GM12878 (cell line): ENCODE data around the gene CHDH. TPM values are rescaled to one million over a fixed set of nuclear protein-coding genes. Genes with fewer than 3 reads are reported as not detected.

Experiments
- ATAC-seq: fragments of 200-7000 bp; cut with Tn5 transposase; 3 replicates; pipeline ENCODE4 v1.9.1; 2020; ENCODE audit warnings: mild to moderate bottlenecking, moderate library complexity
- BruUV-seq: library from RNA; stranded (reverse); fragments of 400-500 nt; replicated peaks from 2 replicates; lab custom pipeline; 2021; lab: Mats Ljungman, UMichigan
- CTCF ChIA-PET: fragments of 300-600 bp; sonication (Branson Sonifier 250); formaldehyde crosslinking; extraction: SDS; loops from one replicate; lab custom pipeline; 2021; ENCODE audit warnings: inconsistent platforms; lab: Yijun Ruan, JAX
- POLR2A ChIA-PET: fragments of 350-600 bp; formaldehyde crosslinking; extraction: SDS; loops from one replicate; lab custom pipeline; 2021; ENCODE audit warnings: inconsistent platforms; lab: Charles Lee
- RAD21 ChIA-PET: fragments of 300-600 bp; sonication (Branson Sonifier 250); formaldehyde crosslinking; loops from one replicate; lab custom pipeline; 2023; ENCODE audit warnings: antibody characterized with exemption; ENCODE audit not compliant: unreplicated experiment; lab: Charles Lee
- SMC1A ChIA-PET: fragments of 300-600 bp; sonication (Branson Sonifier 250); formaldehyde crosslinking; loops from one replicate; lab custom pipeline; 2023; ENCODE audit not compliant: unreplicated experiment, uncharacterized antibody; lab: Charles Lee
- DNase-seq: peaks from one replicate; pipeline ENCODE4 v3.0.0-alpha.2; 2011; ENCODE audit warnings: low read depth, low spot score
- FAIRE-seq: peaks from 3 replicates; lab custom pipeline; 2011; peaks lifted over from hg19 to GRCh38; lab: Jason Lieb, UNC
- H2AFZ ChIP-seq: 2 replicates; pipeline ENCODE4 v1.6.0; 2011; ENCODE audit warnings: low read depth, low read length, control low read depth; ENCODE audit not compliant: control insufficient read depth
- H3K27ac ChIP-seq: 2 replicates; pipeline ENCODE4 v1.5.1; 2011; ENCODE audit warnings: control low read depth; ENCODE audit not compliant: control insufficient read depth, insufficient read depth
- H3K27me3 ChIP-seq, 2 experiments: replicated peaks in 1 of 2; 2 replicates each; pipeline versions ENCODE4 v1.6.0 to v1.6.1; 2011; ENCODE audit warnings: low read length in 1 of 2; ENCODE audit not compliant: control insufficient read depth in 2 of 2, insufficient read depth in 2 of 2
- H3K36me3 ChIP-seq, 2 experiments: 2 replicates each; pipeline ENCODE4 v1.5.1; 2011; ENCODE audit warnings: low read length in 1 of 2; ENCODE audit not compliant: control insufficient read depth in 2 of 2, insufficient read depth in 2 of 2
- H3K4me1 ChIP-seq: 2 replicates; pipeline ENCODE4 v1.6.1; 2011; ENCODE audit warnings: mild to moderate bottlenecking, low read length, moderate library complexity, mixed read lengths; ENCODE audit not compliant: control insufficient read depth, insufficient read depth
- H3K4me2 ChIP-seq: 2 replicates; pipeline ENCODE4 v1.6.0; 2011; ENCODE audit warnings: control low read depth; ENCODE audit not compliant: control insufficient read depth, insufficient read depth
- H3K4me3 ChIP-seq: fragments of 200-600 bp; sonication (generic); 2 replicates; pipeline ENCODE4 v1.5.1; 2016
- H3K79me2 ChIP-seq: 2 replicates; pipeline ENCODE4 v1.6.0; 2011; ENCODE audit warnings: low read length; ENCODE audit not compliant: control insufficient read depth, insufficient read depth
- H3K9ac ChIP-seq: 2 replicates; pipeline ENCODE4 v1.8.0; 2011; ENCODE audit warnings: low read length, control low read depth, mixed read lengths; ENCODE audit not compliant: control insufficient read depth, insufficient read depth
- H3K9me3 ChIP-seq: replicated peaks from 3 replicates; pipeline ENCODE4 v1.5.1; 2011; ENCODE audit warnings: mild to moderate bottlenecking, low read length; ENCODE audit not compliant: control insufficient read depth, insufficient read depth
- H4K20me1 ChIP-seq: 2 replicates; pipeline ENCODE4 v1.6.0; 2011; ENCODE audit not compliant: control insufficient read depth, insufficient read depth
- BACH1 ChIP-seq: fragments of 450-650 bp; IDR thresholded peaks from 2 replicates; pipeline ENCODE4 v1.6.1; 2017; ENCODE audit warnings: mild to moderate bottlenecking, borderline replicate concordance
- BMI1 ChIP-seq: fragments of 450-650 bp; IDR thresholded peaks from 2 replicates; pipeline ENCODE4 v1.6.1; 2016; ENCODE audit warnings: mild to moderate bottlenecking, moderate library complexity, borderline replicate concordance
- CEBPB ChIP-seq, 2 experiments: fragments of 150-350 bp in 1 of 2; IDR thresholded peaks; 2 replicates each; pipeline ENCODE4 v1.6.1; 2012 to 2014; ENCODE audit warnings: low read depth in 2 of 2, low read length in 2 of 2, borderline replicate concordance in 1 of 2, inconsistent platforms in 1 of 2
- CREM ChIP-seq: IDR thresholded peaks from 2 replicates; pipeline ENCODE4 v1.6.1; 2014; ENCODE audit warnings: antibody characterized with exemption, low read depth
- GATAD2B ChIP-seq: fragments of 450-650 bp; conservative IDR thresholded peaks from 2 replicates; pipeline ENCODE4 v1.6.1; 2017; ENCODE audit warnings: low read depth, mild to moderate bottlenecking, moderate library complexity
- NBN ChIP-seq: fragments of 450-650 bp; IDR thresholded peaks from 2 replicates; pipeline ENCODE4 v1.6.1; 2016
- NFYB ChIP-seq: IDR thresholded peaks from 2 replicates; pipeline ENCODE4 v1.6.1; 2011; ENCODE audit warnings: low read depth, mild to moderate bottlenecking, low read length, improper control_type of control experiment, moderate library complexity; ENCODE audit not compliant: insufficient read depth
- RUNX3 ChIP-seq: IDR thresholded peaks from 2 replicates; pipeline ENCODE4 v1.6.1; 2012; ENCODE audit warnings: low read length, inconsistent platforms
- TBL1XR1 ChIP-seq: IDR thresholded peaks from 2 replicates; pipeline ENCODE4 v1.6.1; 2012; ENCODE audit warnings: low read depth, low read length, improper control_type of control experiment
- TCF7 ChIP-seq: IDR thresholded peaks from 2 replicates; pipeline ENCODE4 v1.6.1; 2014; ENCODE audit warnings: antibody characterized with exemption, borderline replicate concordance
- ZZZ3 ChIP-seq: IDR thresholded peaks from 2 replicates; pipeline ENCODE4 v1.6.1; 2011; ENCODE audit warnings: low read depth; ENCODE audit not compliant: control insufficient read depth, insufficient read length
- WGBS: methylation state at CpG from one replicate; pipeline ENCODE4 v1.1.6; 2016; ENCODE audit warnings: low lambda C conversion rate; ENCODE audit not compliant: insufficient replicate concordance, insufficient coverage; ENCODE audit errors: missing lambda C conversion rate; 5-methylcytosine and 5-hydroxymethylcytosine counted together
- in situ Hi-C: fragments of 300-500 bp; cut with MboI; formaldehyde crosslinking; loops from 9 replicates; pipeline ENCODE4 v1.14.3; 2018; ENCODE audit warnings: mixed read lengths
- intact Hi-C: fragments of 100-400 bp; cut with micrococcal nuclease; formaldehyde crosslinking; loops from one replicate; pipeline ENCODE4 v1.14.2; 2022; ENCODE audit not compliant: unreplicated experiment
- polyA plus RNA-seq, 11 experiments: library from polyadenylated mRNA; depleted of rRNA in 4 of 11; unstranded in 6 of 11; stranded (reverse) in 5 of 11; fragments of >200 nt; fragmentation: Nextera tagmentation in 4 of 11; fragmentation: Illumina TruSeq in 1 of 11; extraction: Ambion mirVana in 4 of 11; extraction: Trizol in 1 of 11; gene quantifications; 1 replicate in 1 of 11; 2 replicates in 10 of 11; pipeline versions ENCODE4 v1.2.1 to v1.2.3, GENCODE V29; 2011 to 2016; ENCODE audit warnings: inconsistent platforms in 2 of 11, missing spikeins in 2 of 11, low read depth in 1 of 11
- total RNA-seq, 4 experiments: library from RNA; depleted of rRNA in 3 of 4; stranded (reverse); fragments of >200 nt in 3 of 4; fragmentation: Illumina TruSeq in 1 of 4; extraction: Trizol in 1 of 4; gene quantifications; 2 replicates each; pipeline versions ENCODE4 v1.2.1 to v1.2.3, GENCODE V29; 2013 to 2021
- TF ChIP-seq, protein P1 (sequence below): fragments of 450-650 bp; IDR thresholded peaks from 2 replicates; pipeline ENCODE4 v1.6.1; 2017; ENCODE audit warnings: antibody characterized with exemption, mild to moderate bottlenecking, moderate library complexity

CHDH gene
- total and polyA plus RNA-seq, 10 of the 15 experiments (the other 5 are each of a cell fraction or from before 2014, with no cell fraction given) = 0.95 to 8.3 (median 2.9) TPM

- Histone ChIP-seq H3K79me2 (no peaks in the 10 kb centered on the region), H3K4me3 (no peak overlapping the region), H3K4me2 (no peak overlapping the region), H3K4me1 (no peaks in the 10 kb centered on the region), H3K36me3 (no peaks in the 10 kb centered on the region), H2AFZ (no peak overlapping the region), H3K9ac (no peak overlapping the region)
- ChIA-PET RAD21 (interaction anchor here (0.8 kb wide), 1 partner anchor 30 kb away, joined by 3 read pairs; no protein-coding TSS in a partner anchor), SMC1A (interaction anchor here (0.9 kb wide), 1 partner anchor 93 kb away, joined by 3 read pairs; no protein-coding TSS in a partner anchor), CTCF (interaction anchor here (0.7 kb wide), 1 partner anchor 60 kb away, joined by 3 read pairs; no protein-coding TSS in a partner anchor)
- DNase-seq = no peak
- 57% methylated on average over 5 of the region's 5 CpGs for WGBS
- TF ChIP-seq NBN (no peak), CREM (no peak), RUNX3 (no peak), NFYB (no peak), GATAD2B (no peak), TBL1XR1 (no peak), CEBPB (IDR thresholded peaks at IDR 0.05; ENCODE audit: borderline replicate concordance in 1 of 2, low read depth in 2 of 2, low read length in 2 of 2) (no peak), BACH1 (no peak), BMI1 (no peak), TCF7 (no peak), ZZZ3 (no peak)
- TF ChIP-seq, protein P1, sequence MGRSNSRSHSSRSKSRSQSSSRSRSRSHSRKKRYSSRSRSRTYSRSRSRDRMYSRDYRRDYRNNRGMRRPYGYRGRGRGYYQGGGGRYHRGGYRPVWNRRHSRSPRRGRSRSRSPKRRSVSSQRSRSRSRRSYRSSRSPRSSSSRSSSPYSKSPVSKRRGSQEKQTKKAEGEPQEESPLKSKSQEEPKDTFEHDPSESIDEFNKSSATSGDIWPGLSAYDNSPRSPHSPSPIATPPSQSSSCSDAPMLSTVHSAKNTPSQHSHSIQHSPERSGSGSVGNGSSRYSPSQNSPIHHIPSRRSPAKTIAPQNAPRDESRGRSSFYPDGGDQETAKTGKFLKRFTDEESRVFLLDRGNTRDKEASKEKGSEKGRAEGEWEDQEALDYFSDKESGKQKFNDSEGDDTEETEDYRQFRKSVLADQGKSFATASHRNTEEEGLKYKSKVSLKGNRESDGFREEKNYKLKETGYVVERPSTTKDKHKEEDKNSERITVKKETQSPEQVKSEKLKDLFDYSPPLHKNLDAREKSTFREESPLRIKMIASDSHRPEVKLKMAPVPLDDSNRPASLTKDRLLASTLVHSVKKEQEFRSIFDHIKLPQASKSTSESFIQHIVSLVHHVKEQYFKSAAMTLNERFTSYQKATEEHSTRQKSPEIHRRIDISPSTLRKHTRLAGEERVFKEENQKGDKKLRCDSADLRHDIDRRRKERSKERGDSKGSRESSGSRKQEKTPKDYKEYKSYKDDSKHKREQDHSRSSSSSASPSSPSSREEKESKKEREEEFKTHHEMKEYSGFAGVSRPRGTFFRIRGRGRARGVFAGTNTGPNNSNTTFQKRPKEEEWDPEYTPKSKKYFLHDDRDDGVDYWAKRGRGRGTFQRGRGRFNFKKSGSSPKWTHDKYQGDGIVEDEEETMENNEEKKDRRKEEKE = no peak
- TF ChIP-seq, all 136 proteins: peak for 0
- Histone ChIP-seq H3K27ac (no peak overlapping the region), H3K27me3 (no peaks in the 10 kb centered on the region), H3K9me3 (no peaks in the 10 kb centered on the region), H4K20me1 (no peaks in the 10 kb centered on the region)
- ATAC-seq = no peak
- in situ Hi-C loops (no loop called here), intact Hi-C loops (no loop called here)
- no TSS peak for BruUV-seq
- FAIRE-seq = no peak
- POLR2A ChIA-PET = interaction anchor here (1.3 kb wide), 1 partner anchor 13 kb away, joined by 3 read pairs; no protein-coding TSS in a partner anchor
Measured at GRCh38 chr3:53788038-53788437, 58.2 kb downstream of the CHDH start.
